Sigmoid colon (tissue), 4 donors: Measurements from ENCODE around the gene FAM53C.

Experiments used
- CTCF ChIP-seq, 4 experiments: fragments of 450-650 bp in 3 of 4; fragments of 200-600 bp in 1 of 4; IDR thresholded peaks; one replicate each; pipeline ENCODE4 v1.5.1; 2016 to 2019; ENCODE audit warnings: antibody characterized with exemption in 4 of 4, mild to moderate bottlenecking in 3 of 4, moderate library complexity in 2 of 4
- EP300 ChIP-seq, 4 donors: sonication (generic); formaldehyde crosslinking; IDR thresholded peaks; one replicate each; pipeline ENCODE4 v1.6.1; 2017; ENCODE audit warnings: antibody characterized with exemption in 4 of 4

- TF ChIP-seq CTCF (IDR thresholded peaks at IDR 0.05) (no peak), EP300 (IDR thresholded peaks at IDR 0.05) (no peak)
Observed at GRCh38 chr5:138354387-138354786, 16.3 kb downstream of the FAM53C start.
